ENCODE measurements around the gene ZNF674. TPM values are rescaled to one million over a fixed set of nuclear protein-coding genes. Genes with fewer than 3 reads are reported as not detected.

Gene ZNF674
- total and polyA plus RNA-seq, 9 of the 15 experiments (the other 6 are each of a cell fraction or from before 2014, with no cell fraction given) = 1.2 to 4.7 (median 2.6) TPM

- TF ChIP-seq YY1 (IDR thresholded peaks at IDR 0.05; ENCODE audit: borderline replicate concordance in 1 of 3, control insufficient read depth in 1 of 3, extremely low read depth in 1 of 3, insufficient read depth in 3 of 3, insufficient read length in 1 of 3, insufficient replicate concordance in 2 of 3, low read depth in 1 of 3, low read length in 2 of 3) (peak in 2 of 3 experiments; percentile 24 to 42), XRCC5 (IDR thresholded peaks at IDR 0.05; ENCODE audit: low read depth, low read length) (0 out of 2 replicates have a peak, but pooled peaks have one; percentile 58), FOXP1 (CRISPR knock-in tag; IDR thresholded peaks at IDR 0.05) (no peak), CBFA2T2 (conservative IDR thresholded peaks at IDR 0.05) (no peak), CTCFL (IDR thresholded peaks at IDR 0.05; ENCODE audit: borderline replicate concordance, insufficient read depth, low read depth, low read length, poor library complexity, severe bottlenecking) (peak; percentile 89), TCF3 (CRISPR knock-in tag; IDR thresholded peaks at IDR 0.05) (no peak), THRB (CRISPR knock-in tag; conservative IDR thresholded peaks at IDR 0.05) (no peak), POLR2B (IDR thresholded peaks at IDR 0.05; ENCODE audit: low read depth, partially characterized antibody) (peak; percentile 85), RB1 (IDR thresholded peaks at IDR 0.05; ENCODE audit: low read depth) (0 out of 2 replicates have a peak, but pooled peaks have one; percentile 11), RBBP5 (IDR thresholded peaks at IDR 0.05; ENCODE audit: borderline replicate concordance, insufficient read depth, low read length, poor library complexity, severe bottlenecking) (peak; percentile 39), ETS2 (tag; IDR thresholded peaks at IDR 0.05; ENCODE audit: borderline replicate concordance, poor library complexity, severe bottlenecking) (no peak), ZFP36 (IDR thresholded peaks at IDR 0.05; ENCODE audit: low read depth, low read length, partially characterized antibody) (no peak), RBM25 (IDR thresholded peaks at IDR 0.05; ENCODE audit: low read depth, low read length, severe bottlenecking) (no peak), BDP1 (IDR thresholded peaks at IDR 0.05; ENCODE audit: insufficient read depth, insufficient read length) (no peak), FOXJ3 (CRISPR knock-in tag; IDR thresholded peaks at IDR 0.05) (no peak), TAF15 (IDR thresholded peaks at IDR 0.05; ENCODE audit: low read depth, low read length) (no peak), RUNX1 (IDR thresholded peaks at IDR 0.05; ENCODE audit: low read depth) (no peak), BRF1 (IDR thresholded peaks at IDR 0.05; ENCODE audit: borderline replicate concordance, extremely low read depth, insufficient read length) (no peak), ZBTB43 (CRISPR knock-in tag; IDR thresholded peaks at IDR 0.05) (no peak), ZBTB2 (IDR thresholded peaks at IDR 0.05) (peak; percentile 94)
Observed at GRCh38 chrX:46545111-46546005, at the start of gene ZNF674 (continued).

All from K562 (cell line).